Islet precursor cell (in vitro differentiated cells): ENCODE results near the gene MACROD2.

Experiments used
- DNase-seq: peaks from one replicate; pipeline ENCODE4 v3.0.0-alpha.2; 2018

The MACROD2 gene

GRCh38 chr20:15860850-15861249, 1865.5 kb downstream of the MACROD2 start:
- no peak for DNase-seq

GRCh38 chr20:15862178-15862577, 1866.9 kb downstream of the MACROD2 start:
- no peak for DNase-seq

GRCh38 chr20:15863735-15864134, 1868.4 kb downstream of the MACROD2 start:
- no peak for DNase-seq

- DNase-seq, result no peak
Measured at GRCh38 chr20:15865553-15865952, 1870.2 kb downstream of the MACROD2 start.

GRCh38 chr20:15866916-15867730, 1871.8 kb downstream of the MACROD2 start:
- DNase-seq, result no peak

- DNase-seq, result no peak
Measured at GRCh38 chr20:15867899-15868298, 1872.6 kb downstream of the MACROD2 start.

- no peak for DNase-seq
Measured at GRCh38 chr20:15875446-15875845, 1880.1 kb downstream of the MACROD2 start.

GRCh38 chr20:15882553-15882952, 1887.2 kb downstream of the MACROD2 start:
- no peak for DNase-seq

GRCh38 chr20:15886250-15886649, 1890.9 kb downstream of the MACROD2 start:
- DNase-seq, result no peak

GRCh38 chr20:15887387-15887786, 1892.1 kb downstream of the MACROD2 start:
- DNase-seq, result no peak

GRCh38 chr20:15889061-15889460, 1893.7 kb downstream of the MACROD2 start:
- no peak for DNase-seq

GRCh38 chr20:15889514-15890256, 1894.4 kb downstream of the MACROD2 start:
- peak; percentile 64 for DNase-seq

- no peak for DNase-seq
Measured at GRCh38 chr20:15890407-15890982, 1895.2 kb downstream of the MACROD2 start.

- DNase-seq, result no peak
Measured at GRCh38 chr20:15895126-15895525, 1899.8 kb downstream of the MACROD2 start.

GRCh38 chr20:15895560-15896084, 1900.3 kb downstream of the MACROD2 start:
- no peak for DNase-seq

- DNase-seq, result no peak
Measured at GRCh38 chr20:15899967-15900366, 1904.7 kb downstream of the MACROD2 start.

GRCh38 chr20:15900443-15900842, 1905.1 kb downstream of the MACROD2 start:
- no peak for DNase-seq

GRCh38 chr20:15902493-15902892, 1907.2 kb downstream of the MACROD2 start:
- peak; percentile 61 for DNase-seq

- no peak for DNase-seq
Measured at GRCh38 chr20:15905661-15906060, 1910.3 kb downstream of the MACROD2 start.

- DNase-seq, result no peak
Measured at GRCh38 chr20:15909995-15910394, 1914.7 kb downstream of the MACROD2 start.

- DNase-seq, result no peak
Measured at GRCh38 chr20:15911581-15911980, 1916.3 kb downstream of the MACROD2 start.

- DNase-seq, result no peak
Measured at GRCh38 chr20:15913391-15914025, 1918.2 kb downstream of the MACROD2 start.

GRCh38 chr20:15916623-15917022, 1921.3 kb downstream of the MACROD2 start:
- DNase-seq, result peak; percentile 79
